ENCODE measurements around the gene ALAS1. TPM values are rescaled to one million over a fixed set of nuclear protein-coding genes. Genes with fewer than 3 reads are reported as not detected.

The ALAS1 gene
- polyA plus RNA-seq, 1 donor (not counting 4 experiments of a cell fraction or from before 2014, with no cell fraction given): 74.1 TPM

- no peak for TF ChIP-seq EZH2 (IDR thresholded peaks at IDR 0.05; ENCODE audit: low read length)
- peak in 2 of 3 experiments; percentile 39 to 53 for TF ChIP-seq CTCF (optimal IDR thresholded peaks at IDR 0.05 in 1 of 3, IDR thresholded peaks at IDR 0.05 in 1 of 3, conservative IDR thresholded peaks at IDR 0.05 in 1 of 3; ENCODE audit: extremely low read depth in 1 of 3, insufficient read depth in 2 of 3, low read length in 3 of 3)
- Histone ChIP-seq H3K4me3 (ENCODE audit: control insufficient read depth in 2 of 3, extremely low read depth in 1 of 3, insufficient read depth in 2 of 3, low read depth in 1 of 3, low read length in 3 of 3) (peak within 1 kb of the TSS; percentile 75 to 91 (median 76)), H2AFZ (ENCODE audit: control insufficient read depth, low read length) (peak within 1 kb of the TSS; percentile 88), H3K27me3 (ENCODE audit: control insufficient read depth, extremely low read depth, insufficient read depth, low read length) (no peaks in the 10 kb centered on the region), H3K9ac (ENCODE audit: control insufficient read depth, extremely low read depth, insufficient read depth, low read length) (peak within 1 kb of the TSS; percentile 89), H3K9me1 (ENCODE audit: control insufficient read depth, extremely low read depth, insufficient read depth, low read length) (no peaks in the 10 kb centered on the region), H3K9me3 (ENCODE audit: control insufficient read depth, low read depth, low read length) (no peaks in the 10 kb centered on the region), H3K4me1 (ENCODE audit: control insufficient read depth, extremely low read depth, insufficient read depth, low read length) (peaks cover 36% of the 10 kb centered on the region), H3K79me2 (ENCODE audit: control insufficient read depth, insufficient read depth, low read length) (peaks cover 49% of the 10 kb centered on the region), H3K27ac (ENCODE audit: control insufficient read depth, insufficient read depth, low read length) (peak within 1 kb of the TSS; percentile 84), H4K20me1 (ENCODE audit: control insufficient read depth, extremely low read depth, insufficient read depth, low read length) (peaks cover 5% of the 10 kb centered on the region), H3K36me3 (ENCODE audit: control insufficient read depth in 2 of 2, extremely low read depth in 1 of 2, insufficient read depth in 2 of 2, low read length in 2 of 2) (peaks cover 5 to 11% of the 10 kb centered on the region in 2 experiments), H3K4me2 (ENCODE audit: control insufficient read depth, extremely low read depth, insufficient read depth, low read depth, low read length) (peak within 1 kb of the TSS; percentile 90)
- dilution Hi-C loops (cut with MboI; ENCODE audit: extremely low pct_ligation_motif_present, low sequenced_read_pairs): no loop called here
- DNase-seq (ENCODE audit: low read depth, low spot score) (no peak), FAIRE-seq (no peak)
Measured at GRCh38 chr3:52238761-52239701, 41.1 kb downstream of the ALAS1 start, which contains the start of gene TWF2. Gene TWF2, minus strand, starts transcription at chr3:52239158. Its CDS starts 142 bp downstream, at chr3:52239016.

GRCh38 chr3:52240059-52240885, 42.3 kb downstream of the ALAS1 start:
- Histone ChIP-seq H3K36me3 (ENCODE audit: control insufficient read depth in 2 of 2, extremely low read depth in 1 of 2, insufficient read depth in 2 of 2, low read length in 2 of 2) (peaks cover 4 to 5% of the 10 kb centered on the region in 2 experiments), H3K27ac (ENCODE audit: control insufficient read depth, insufficient read depth, low read length) (peak overlapping the region; percentile 84), H3K4me3 (ENCODE audit: control insufficient read depth in 2 of 3, extremely low read depth in 1 of 3, insufficient read depth in 2 of 3, low read depth in 1 of 3, low read length in 3 of 3) (peak overlapping the region; percentile 75 to 91 (median 76)), H3K79me2 (ENCODE audit: control insufficient read depth, insufficient read depth, low read length) (peaks cover 38% of the 10 kb centered on the region), H3K4me1 (ENCODE audit: control insufficient read depth, extremely low read depth, insufficient read depth, low read length) (peaks cover 49% of the 10 kb centered on the region), H3K9ac (ENCODE audit: control insufficient read depth, extremely low read depth, insufficient read depth, low read length) (peak overlapping the region; percentile 89), H3K9me1 (ENCODE audit: control insufficient read depth, extremely low read depth, insufficient read depth, low read length) (no peaks in the 10 kb centered on the region), H3K9me3 (ENCODE audit: control insufficient read depth, low read depth, low read length) (no peaks in the 10 kb centered on the region), H3K4me2 (ENCODE audit: control insufficient read depth, extremely low read depth, insufficient read depth, low read depth, low read length) (peak overlapping the region; percentile 90), H3K27me3 (ENCODE audit: control insufficient read depth, extremely low read depth, insufficient read depth, low read length) (no peaks in the 10 kb centered on the region), H2AFZ (ENCODE audit: control insufficient read depth, low read length) (no peak overlapping the region), H4K20me1 (ENCODE audit: control insufficient read depth, extremely low read depth, insufficient read depth, low read length) (peaks cover 5% of the 10 kb centered on the region)
- FAIRE-seq: peak; percentile 87
- dilution Hi-C loops (cut with MboI; ENCODE audit: extremely low pct_ligation_motif_present, low sequenced_read_pairs): no loop called here
- peak; percentile 75 for DNase-seq (ENCODE audit: low read depth, low spot score)
- no peak for TF ChIP-seq EZH2 (IDR thresholded peaks at IDR 0.05; ENCODE audit: low read length)
- TF ChIP-seq CTCF (optimal IDR thresholded peaks at IDR 0.05 in 1 of 3, IDR thresholded peaks at IDR 0.05 in 1 of 3, conservative IDR thresholded peaks at IDR 0.05 in 1 of 3; ENCODE audit: extremely low read depth in 1 of 3, insufficient read depth in 2 of 3, low read length in 3 of 3): peak in 1 of 3 experiments; percentile 22
